Measurements from ENCODE around the gene TMA7.

Gene TMA7

GRCh38 chr3:48430708-48431101 is 9.4 kb upstream of the TMA7 start:
- no peak for DNase-seq
- peaks cover 24% of the 10 kb centered on the region for H3K36me3 ChIP-seq
- no peaks in the 10 kb centered on the region for H3K9me3 ChIP-seq (ENCODE audit: severe bottlenecking)
- TF ChIP-seq CTCF (IDR thresholded peaks at IDR 0.05; ENCODE audit: low read depth, low read length): no peak
- peak overlapping the region; percentile 93 for H3K27ac ChIP-seq
- no peaks in the 10 kb centered on the region for H3K27me3 ChIP-seq (ENCODE audit: insufficient read depth, low read depth, severe bottlenecking)
- H3K4me3 ChIP-seq (ENCODE audit: low read depth, low read length): no peak overlapping the region

GRCh38 chr3:48431224-48432029 is 8.6 kb upstream of the TMA7 start:
- no peak for TF ChIP-seq CTCF (IDR thresholded peaks at IDR 0.05; ENCODE audit: low read depth, low read length)
- peak overlapping the region; percentile 83 for H3K27ac ChIP-seq
- H3K36me3 ChIP-seq: peaks cover 24% of the 10 kb centered on the region

GRCh38 chr3:48432411-48433371 is 7.4 kb upstream of the TMA7 start:
- Histone ChIP-seq H3K4me3 (ENCODE audit: low read depth, low read length) (no peak overlapping the region), H3K9me3 (ENCODE audit: severe bottlenecking) (no peaks in the 10 kb centered on the region), H3K36me3 (peaks cover 24% of the 10 kb centered on the region), H3K27me3 (ENCODE audit: insufficient read depth, low read depth, severe bottlenecking) (no peaks in the 10 kb centered on the region), H3K27ac (peak overlapping the region; percentile 83)
- peak; percentile 85 for DNase-seq
- peak; percentile 47 for TF ChIP-seq CTCF (IDR thresholded peaks at IDR 0.05; ENCODE audit: low read depth, low read length)

More at GRCh38 chr3:48431224-48432029, 8.6 kb upstream of the TMA7 start:
- no peak for DNase-seq
- no peak overlapping the region for H3K4me3 ChIP-seq (ENCODE audit: low read depth, low read length)
- H3K9me3 ChIP-seq (ENCODE audit: severe bottlenecking): no peaks in the 10 kb centered on the region
- H3K27me3 ChIP-seq (ENCODE audit: insufficient read depth, low read depth, severe bottlenecking): no peaks in the 10 kb centered on the region

- H3K36me3 ChIP-seq: peaks cover 24% of the 10 kb centered on the region
- no peaks in the 10 kb centered on the region for H3K27me3 ChIP-seq (ENCODE audit: insufficient read depth, low read depth, severe bottlenecking)
- H3K27ac ChIP-seq: peak overlapping the region; percentile 83
- H3K9me3 ChIP-seq (ENCODE audit: severe bottlenecking): no peaks in the 10 kb centered on the region
- H3K4me3 ChIP-seq (ENCODE audit: low read depth, low read length): no peak overlapping the region
- no peak for DNase-seq
- TF ChIP-seq CTCF (IDR thresholded peaks at IDR 0.05; ENCODE audit: low read depth, low read length): no peak
Measured at GRCh38 chr3:48433472-48434118, 6.5 kb upstream of the TMA7 start.

GRCh38 chr3:48434591-48435222 is 5.3 kb upstream of the TMA7 start:
- H3K4me3 ChIP-seq (ENCODE audit: low read depth, low read length): no peak overlapping the region
- H3K36me3 ChIP-seq: peaks cover 24% of the 10 kb centered on the region
- no peak overlapping the region for H3K27ac ChIP-seq
- no peak for DNase-seq
- H3K9me3 ChIP-seq (ENCODE audit: severe bottlenecking): no peaks in the 10 kb centered on the region
- no peak for TF ChIP-seq CTCF (IDR thresholded peaks at IDR 0.05; ENCODE audit: low read depth, low read length)
- no peaks in the 10 kb centered on the region for H3K27me3 ChIP-seq (ENCODE audit: insufficient read depth, low read depth, severe bottlenecking)

All from WERI-Rb-1 (cell line).